ENCODE measurements around the gene LDLRAD4.

- no peak for TF ChIP-seq TCF12 (IDR thresholded peaks at IDR 0.05; ENCODE audit: low read depth)
- TF ChIP-seq, protein P1, sequence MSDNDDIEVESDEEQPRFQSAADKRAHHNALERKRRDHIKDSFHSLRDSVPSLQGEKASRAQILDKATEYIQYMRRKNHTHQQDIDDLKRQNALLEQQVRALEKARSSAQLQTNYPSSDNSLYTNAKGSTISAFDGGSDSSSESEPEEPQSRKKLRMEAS (IDR thresholded peaks at IDR 0.05) = no peak
- no peak for TF ChIP-seq ZBTB7A (IDR thresholded peaks at IDR 0.05; ENCODE audit: low read depth)
- no peak for TF ChIP-seq RAD21 (IDR thresholded peaks at IDR 0.05; ENCODE audit: low read depth)
- no peak for TF ChIP-seq REST (IDR thresholded peaks at IDR 0.05; ENCODE audit: low read depth)
- no peak for TF ChIP-seq YY1 (IDR thresholded peaks at IDR 0.05; ENCODE audit: low read depth)
- TF ChIP-seq FOXM1 (IDR thresholded peaks at IDR 0.05; ENCODE audit: borderline replicate concordance, low read depth) = no peak
- TF ChIP-seq EGR1 (IDR thresholded peaks at IDR 0.05) = no peak
- TF ChIP-seq TEAD4 (IDR thresholded peaks at IDR 0.05) = no peak
- TF ChIP-seq CREB1 (IDR thresholded peaks at IDR 0.05; ENCODE audit: low read depth) = no peak
Measured at GRCh38 chr18:13638719-13639595, 420.4 kb downstream of the LDLRAD4 start.
